Gastrocnemius medialis (tissue), 4 donors: ENCODE measurements around the gene CDCP2. TPM values are rescaled to one million over a fixed set of nuclear protein-coding genes. Genes with fewer than 3 reads are reported as not detected.

Experiments
- ATAC-seq, 2 donors: fragments of 150-250 bp; one replicate each; pipeline ENCODE4 v1.9.1; 2016
- DNase-seq, 2 donors: peaks; one replicate each; pipeline ENCODE4 v3.0.0-alpha.2; 2019
- H3K27ac ChIP-seq, 4 donors: fragments of 200-600 bp; sonication (generic); 1 replicate in 1 of 4; 2 replicates in 3 of 4; pipeline ENCODE4 v1.5.1; 2016 to 2018; ENCODE audit warnings: mild to moderate bottlenecking in 2 of 4, moderate library complexity in 1 of 4
- H3K27me3 ChIP-seq, 3 donors: fragments of 200-600 bp; sonication (generic) in 2 of 3; 1 replicate in 1 of 3; 2 replicates in 2 of 3; pipeline versions ENCODE4 v1.5.1 to v1.6.0; 2016 to 2019; ENCODE audit warnings: mild to moderate bottlenecking in 1 of 3, moderate library complexity in 1 of 3
- H3K36me3 ChIP-seq, 2 donors: fragments of 200-600 bp; sonication (generic) in 1 of 2; one replicate each; pipeline ENCODE4 v1.5.1; 2017 to 2018
- H3K4me1 ChIP-seq, 2 donors: fragments of 200-600 bp; sonication (generic) in 1 of 2; one replicate each; pipeline ENCODE4 v1.5.1; 2016 to 2017; ENCODE audit warnings: mild to moderate bottlenecking in 2 of 2
- H3K4me3 ChIP-seq, 4 donors: fragments of 200-600 bp; sonication (generic) in 3 of 4; 1 replicate in 1 of 4; 2 replicates in 3 of 4; pipeline ENCODE4 v1.5.1; 2016 to 2019; ENCODE audit warnings: mild to moderate bottlenecking in 2 of 4
- H3K9me3 ChIP-seq, 3 donors: fragments of 200-600 bp; sonication (generic) in 2 of 3; 1 replicate in 1 of 3; 2 replicates in 2 of 3; pipeline ENCODE4 v1.5.1; 2016 to 2019
- POLR2A ChIP-seq, 2 donors: fragments of 450-650 bp; IDR thresholded peaks; one replicate each; pipeline ENCODE4 v1.6.1; 2017; ENCODE audit warnings: antibody characterized with exemption in 2 of 2, mild to moderate bottlenecking in 2 of 2, moderate library complexity in 2 of 2
- in situ Hi-C, 4 donors: fragments of 200-750 bp; cut with MboI; loops; one replicate each; pipeline versions ENCODE4 v1.15.0 to v1.8.0; 2017; ENCODE audit warnings: low sequenced_read_pairs in 4 of 4
- intact Hi-C: fragments of 100-400 bp; cut with DNase I; formaldehyde crosslinking; loops from one replicate; pipeline ENCODE4 v1.15.1; 2023; ENCODE audit warnings: low total_unique reads
- total RNA-seq, 4 donors: library from RNA; depleted of rRNA; stranded (reverse); fragments of >200 nt; gene quantifications; one replicate each; pipeline versions ENCODE4 v1.1.0 to v1.2.3, GENCODE V29; 2016
- TF ChIP-seq, protein P1 (sequence below), 5 experiments: fragments of 450-650 bp in 3 of 5; fragments of 200-600 bp in 2 of 5; sonication (generic) in 2 of 5; IDR thresholded peaks in 4 of 5; conservative IDR thresholded peaks in 1 of 5; 1 replicate in 4 of 5; 2 replicates in 1 of 5; pipeline ENCODE4 v1.5.1; 2016 to 2019; ENCODE audit warnings: antibody characterized with exemption in 5 of 5, mild to moderate bottlenecking in 3 of 5, moderate library complexity in 3 of 5

The CDCP2 gene
- total RNA-seq, 4 donors from 2014 or later: not detected

DNA sequence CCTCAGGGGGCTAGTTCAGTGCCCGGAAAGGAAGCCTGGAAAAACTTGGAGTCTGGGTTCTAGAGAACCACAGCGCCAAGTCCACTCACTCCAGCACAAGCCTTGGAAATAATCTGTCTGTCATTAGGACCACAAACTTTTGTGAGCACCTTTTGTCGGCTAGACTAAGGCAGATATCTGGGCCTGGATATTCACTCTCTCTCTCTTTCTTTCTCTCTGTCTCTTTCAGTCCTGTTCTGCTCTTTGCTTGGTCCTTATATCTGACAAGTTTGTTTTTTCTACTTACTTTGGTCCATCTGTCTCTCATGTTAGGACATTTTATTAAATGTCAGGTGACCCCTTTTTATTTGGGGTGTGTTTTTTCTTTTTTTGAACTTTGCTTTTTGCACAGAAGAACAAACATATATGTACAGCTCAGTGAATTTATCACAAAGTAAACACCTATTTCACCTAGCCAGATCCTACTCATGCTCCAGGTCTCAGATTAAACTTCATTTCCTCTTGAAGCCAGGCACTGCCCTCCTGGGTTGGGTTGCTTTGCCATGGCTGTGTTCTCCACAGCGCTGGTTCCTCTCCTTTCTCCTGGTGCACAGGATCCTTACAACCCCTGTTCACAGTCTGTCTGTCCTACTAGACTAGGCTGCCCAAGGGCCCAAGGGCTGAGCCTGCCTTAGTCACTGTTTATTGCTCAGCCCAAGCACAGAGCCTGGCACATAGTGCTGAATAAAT lies 58.6 kb downstream of the CDCP2 start:
- Histone ChIP-seq H3K4me3 (no peak overlapping the region), H3K27ac (no peak overlapping the region), H3K4me1 (no peaks in the 10 kb centered on the region), H3K9me3 (no peaks in the 10 kb centered on the region), H3K27me3 (no peaks in the 10 kb centered on the region), H3K36me3 (peaks cover 0 to 6% of the 10 kb centered on the region in 2 donors)
- in situ Hi-C loops: no loop called here
- TF ChIP-seq POLR2A (IDR thresholded peaks at IDR 0.05): no peak
- TF ChIP-seq, protein P1, sequence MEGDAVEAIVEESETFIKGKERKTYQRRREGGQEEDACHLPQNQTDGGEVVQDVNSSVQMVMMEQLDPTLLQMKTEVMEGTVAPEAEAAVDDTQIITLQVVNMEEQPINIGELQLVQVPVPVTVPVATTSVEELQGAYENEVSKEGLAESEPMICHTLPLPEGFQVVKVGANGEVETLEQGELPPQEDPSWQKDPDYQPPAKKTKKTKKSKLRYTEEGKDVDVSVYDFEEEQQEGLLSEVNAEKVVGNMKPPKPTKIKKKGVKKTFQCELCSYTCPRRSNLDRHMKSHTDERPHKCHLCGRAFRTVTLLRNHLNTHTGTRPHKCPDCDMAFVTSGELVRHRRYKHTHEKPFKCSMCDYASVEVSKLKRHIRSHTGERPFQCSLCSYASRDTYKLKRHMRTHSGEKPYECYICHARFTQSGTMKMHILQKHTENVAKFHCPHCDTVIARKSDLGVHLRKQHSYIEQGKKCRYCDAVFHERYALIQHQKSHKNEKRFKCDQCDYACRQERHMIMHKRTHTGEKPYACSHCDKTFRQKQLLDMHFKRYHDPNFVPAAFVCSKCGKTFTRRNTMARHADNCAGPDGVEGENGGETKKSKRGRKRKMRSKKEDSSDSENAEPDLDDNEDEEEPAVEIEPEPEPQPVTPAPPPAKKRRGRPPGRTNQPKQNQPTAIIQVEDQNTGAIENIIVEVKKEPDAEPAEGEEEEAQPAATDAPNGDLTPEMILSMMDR (IDR thresholded peaks at IDR 0.05 in 4 of 5, conservative IDR thresholded peaks at IDR 0.05 in 1 of 5): no peak
- ATAC-seq: no peak
- intact Hi-C loops: no loop called here
- no peak for DNase-seq

DNA sequence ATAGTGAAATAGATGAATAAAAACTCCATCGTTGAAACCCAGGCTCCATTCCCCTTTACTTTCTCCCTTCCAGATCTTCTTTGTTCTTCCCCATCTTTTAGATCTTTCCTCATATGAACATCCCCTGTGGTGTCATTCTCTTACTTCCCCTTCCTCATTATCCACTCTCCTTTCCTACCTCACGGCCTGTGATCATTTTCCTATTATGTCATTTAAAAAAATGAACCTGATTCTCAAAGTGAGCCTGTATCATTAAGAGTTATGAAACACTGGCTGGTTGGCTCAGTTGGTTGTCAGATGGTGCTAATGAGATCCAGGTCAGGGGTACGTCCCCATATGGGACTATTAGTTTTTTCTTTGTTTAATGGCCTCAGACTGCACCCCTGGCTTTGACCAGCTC lies 61.1 kb downstream of the CDCP2 start:
- intact Hi-C loops: no loop called here
- in situ Hi-C loops: no loop called here
- no peak for DNase-seq
- H3K27me3 ChIP-seq: no peaks in the 10 kb centered on the region
- H3K36me3 ChIP-seq: peaks cover 0 to 6% of the 10 kb centered on the region in 2 donors
- H3K27ac ChIP-seq: no peak overlapping the region
- ATAC-seq: no peak
- H3K4me1 ChIP-seq: no peaks in the 10 kb centered on the region
- no peak overlapping the region for H3K4me3 ChIP-seq
- TF ChIP-seq, protein P1 (IDR thresholded peaks at IDR 0.05 in 4 of 5, conservative IDR thresholded peaks at IDR 0.05 in 1 of 5): no peak
- H3K9me3 ChIP-seq: no peaks in the 10 kb centered on the region

DNA sequence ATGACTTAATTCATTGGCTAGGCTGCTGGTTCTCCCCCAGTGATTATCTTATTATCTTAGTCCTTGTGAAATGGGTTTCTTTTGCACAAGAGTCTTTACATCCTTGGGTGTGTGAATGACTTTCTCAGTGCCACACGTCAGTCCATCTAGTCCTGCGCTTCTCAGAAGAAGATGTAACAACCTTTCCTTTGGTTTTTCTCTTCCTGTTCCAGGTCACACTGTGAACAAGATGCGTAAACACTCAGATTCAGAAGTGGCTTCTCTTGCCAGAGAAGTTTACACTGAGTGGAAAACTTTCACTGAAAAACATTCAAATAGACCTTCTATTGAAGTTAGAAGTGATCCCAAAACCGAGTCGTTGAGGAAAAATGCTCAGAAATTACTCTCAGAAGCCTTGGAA lies 64.4 kb downstream of the CDCP2 start:
- H3K9me3 ChIP-seq: no peaks in the 10 kb centered on the region
- H3K4me1 ChIP-seq: no peaks in the 10 kb centered on the region
- TF ChIP-seq, protein P1 (IDR thresholded peaks at IDR 0.05 in 4 of 5, conservative IDR thresholded peaks at IDR 0.05 in 1 of 5): no peak
- no peak for TF ChIP-seq POLR2A (IDR thresholded peaks at IDR 0.05)
- no peak overlapping the region for H3K27ac ChIP-seq
- peaks cover 0 to 6% of the 10 kb centered on the region in 2 donors for H3K36me3 ChIP-seq
- ATAC-seq (no peak), DNase-seq (no peak)
- H3K27me3 ChIP-seq: no peaks in the 10 kb centered on the region
- intact Hi-C loops (no loop called here), in situ Hi-C loops (no loop called here)
- H3K4me3 ChIP-seq: no peak overlapping the region

DNA sequence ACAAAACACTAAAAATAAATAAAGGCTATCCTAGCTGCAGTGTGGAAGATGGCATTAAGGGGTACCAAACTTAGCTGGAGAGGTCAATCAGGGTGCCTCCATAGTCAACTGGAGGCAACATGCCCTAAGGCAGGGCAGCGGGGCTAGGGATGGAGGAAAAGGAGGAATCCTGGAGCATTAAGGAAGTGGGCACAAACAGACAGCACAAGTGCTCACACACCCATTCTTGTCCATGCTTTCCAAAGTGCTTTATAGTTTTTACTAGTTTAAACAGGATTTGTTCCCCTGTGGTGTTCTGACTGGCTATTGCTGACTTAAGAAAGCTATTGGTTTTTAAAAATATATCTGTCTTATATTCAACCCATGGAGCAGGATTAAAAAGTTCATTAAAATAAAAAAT lies 66.0 kb downstream of the CDCP2 start:
- intact Hi-C loops (no loop called here), in situ Hi-C loops (no loop called here)
- no peak for DNase-seq
- Histone ChIP-seq H3K4me3 (no peak overlapping the region), H3K27me3 (no peaks in the 10 kb centered on the region), H3K27ac (no peak overlapping the region), H3K36me3 (peaks cover 0 to 6% of the 10 kb centered on the region in 2 donors), H3K4me1 (no peaks in the 10 kb centered on the region), H3K9me3 (no peaks in the 10 kb centered on the region)
- no peak for ATAC-seq
- TF ChIP-seq, protein P1 (IDR thresholded peaks at IDR 0.05 in 4 of 5, conservative IDR thresholded peaks at IDR 0.05 in 1 of 5): no peak
- TF ChIP-seq POLR2A (IDR thresholded peaks at IDR 0.05): no peak

DNA sequence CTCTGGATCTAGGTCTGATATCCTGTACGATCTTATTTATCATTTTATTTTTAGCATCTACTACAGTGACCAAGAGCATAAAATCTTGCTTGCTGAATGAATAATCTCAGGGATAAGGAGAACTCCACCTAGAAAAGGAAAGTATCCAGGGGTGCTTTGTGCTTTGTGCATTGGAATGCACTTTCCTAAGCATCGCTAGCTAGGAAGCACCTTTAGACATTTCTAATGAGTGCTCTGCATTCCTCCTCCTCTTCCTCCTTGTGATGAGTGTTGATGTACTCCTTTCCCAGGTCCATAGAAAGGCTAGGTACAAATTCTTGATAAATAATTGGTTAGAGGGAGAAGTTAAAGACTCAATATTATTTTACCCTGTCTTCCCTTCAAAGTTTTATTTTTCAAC lies 68.0 kb downstream of the CDCP2 start:
- intact Hi-C loops (no loop called here), in situ Hi-C loops (no loop called here)
- no peak overlapping the region for H3K4me3 ChIP-seq
- H3K9me3 ChIP-seq: no peaks in the 10 kb centered on the region
- peaks cover 0 to 4% of the 10 kb centered on the region in 2 donors for H3K36me3 ChIP-seq
- TF ChIP-seq, protein P1 (IDR thresholded peaks at IDR 0.05 in 4 of 5, conservative IDR thresholded peaks at IDR 0.05 in 1 of 5): no peak
- TF ChIP-seq POLR2A (IDR thresholded peaks at IDR 0.05): no peak
- H3K27ac ChIP-seq: no peak overlapping the region
- ATAC-seq (no peak), DNase-seq (no peak)
- no peaks in the 10 kb centered on the region for H3K27me3 ChIP-seq
- no peaks in the 10 kb centered on the region for H3K4me1 ChIP-seq
